Measurements from ENCODE around the gene ARFGAP1. TPM values are rescaled to one million over a fixed set of nuclear protein-coding genes. Genes with fewer than 3 reads are reported as not detected.

Gene ARFGAP1
- total RNA-seq, 4 donors from 2014 or later = 31.0 to 55.1 (median 36.9) TPM

- no peak overlapping the region for H3K4me3 ChIP-seq (ENCODE audit: low read depth, poor library complexity, severe bottlenecking)
- no peak for DNase-seq (ENCODE audit: low spot score in 2 of 2)
- 59 to 90% methylated on average over 3 of the region's 3 CpGs for WGBS, 2 donors
- intact Hi-C loops (cut with DNase I; ENCODE audit: low total_unique reads) = no loop called here
- no peak for TF ChIP-seq CTCF (IDR thresholded peaks at IDR 0.05)
- no peak for TF ChIP-seq POLR2A (IDR thresholded peaks at IDR 0.05)
These were observed 39.6 kb upstream of the ARFGAP1 start for GRCh38 chr20:63233061-63233344.

GRCh38 chr20:63233924-63234323 is 38.7 kb upstream of the ARFGAP1 start:
- intact Hi-C loops (cut with DNase I; ENCODE audit: low total_unique reads) = no loop called here
- H3K4me3 ChIP-seq (ENCODE audit: low read depth, poor library complexity, severe bottlenecking) = no peak overlapping the region
- TF ChIP-seq POLR2A (IDR thresholded peaks at IDR 0.05) (no peak), CTCF (IDR thresholded peaks at IDR 0.05) (no peak)
- 80 to 85% methylated on average over 17 of the region's 17 CpGs for WGBS, 2 donors
- DNase-seq (ENCODE audit: low spot score in 2 of 2) = no peak

GRCh38 chr20:63234693-63235398 is 37.8 kb upstream of the ARFGAP1 start:
- H3K4me3 ChIP-seq (ENCODE audit: low read depth, poor library complexity, severe bottlenecking) = no peak overlapping the region
- 19 to 21% methylated on average over 19 of the region's 20 CpGs for WGBS, 2 donors
- intact Hi-C loops (cut with DNase I; ENCODE audit: low total_unique reads) = no loop called here
- TF ChIP-seq POLR2A (IDR thresholded peaks at IDR 0.05) = no peak
- no peak for TF ChIP-seq CTCF (IDR thresholded peaks at IDR 0.05)
- no peak for DNase-seq (ENCODE audit: low spot score in 2 of 2)

GRCh38 chr20:63235399-63235983 is 37.1 kb upstream of the ARFGAP1 start, which contains the start of gene BIRC7:
Gene BIRC7 (plus strand): TSS chr20:63235905. CDS start chr20:63236097, 192 bp downstream.
- no peak within 1 kb of the TSS for H3K4me3 ChIP-seq (ENCODE audit: low read depth, poor library complexity, severe bottlenecking)
- TF ChIP-seq POLR2A (IDR thresholded peaks at IDR 0.05) (no peak), CTCF (IDR thresholded peaks at IDR 0.05) (no peak)
- DNase-seq (ENCODE audit: low spot score in 2 of 2) = no peak
- 39 to 40% methylated on average over 16 to 17 of the region's 17 CpGs for WGBS, 2 donors
- intact Hi-C loops (cut with DNase I; ENCODE audit: low total_unique reads) = no loop called here

- DNase-seq (ENCODE audit: low spot score in 2 of 2) = no peak
- intact Hi-C loops (cut with DNase I; ENCODE audit: low total_unique reads) = no loop called here
- TF ChIP-seq CTCF (IDR thresholded peaks at IDR 0.05) = no peak
- TF ChIP-seq POLR2A (IDR thresholded peaks at IDR 0.05) = no peak
- H3K4me3 ChIP-seq (ENCODE audit: low read depth, poor library complexity, severe bottlenecking) = no peak overlapping the region
- 84 to 90% methylated on average over 5 to 25 of the region's 26 CpGs for WGBS, 2 donors
These were observed 36.3 kb upstream of the ARFGAP1 start for GRCh38 chr20:63236116-63236837.

Data from lower leg skin (tissue), 4 donors.